Measurements from ENCODE around the gene TRIM13.

Gene TRIM13

GRCh38 chr13:49996161-49996915 lies 504 bp upstream of the TRIM13 start:
- CTCF ChIA-PET = interaction anchor here (0.8 to 5.1 kb wide), 24 partner anchors 10 to 919 kb away, joined by 3 to 36 read pairs (median 8); partner anchors contain the start of genes KCNRG, KPNA3 and SPRYD7
- POLR2A ChIA-PET = interaction anchor here (1.1 to 1.2 kb wide), 3 partner anchors 15 to 916 kb away, joined by 4 to 6 read pairs (median 4); no protein-coding TSS in a partner anchor
- DNase-seq (ENCODE audit: extremely low spot score) = peak; percentile 92
- TF ChIP-seq CTCF (IDR thresholded peaks at IDR 0.05; ENCODE audit: control extremely low read depth, extremely low read depth, low read depth, missing control alignments) = no peak

DNA sequence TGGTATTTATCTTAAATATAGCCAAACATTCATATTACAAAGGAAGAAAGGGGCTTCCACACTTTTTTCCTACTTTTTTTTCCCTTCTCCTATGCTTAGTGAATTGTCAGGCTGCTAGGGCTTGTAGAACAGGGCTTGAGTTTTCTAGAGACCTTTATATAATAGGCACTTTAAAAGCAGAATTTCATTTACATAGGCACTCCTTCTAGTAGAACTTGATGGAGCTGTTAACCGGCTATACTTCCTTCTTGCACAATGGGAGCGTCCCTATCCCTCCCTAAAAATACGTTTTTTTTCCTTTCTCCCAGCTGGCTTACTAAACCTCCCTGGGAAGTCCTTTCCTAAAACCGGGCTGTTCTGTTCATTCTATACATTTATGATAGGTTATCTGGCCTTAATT lies 1.1 kb downstream of the TRIM13 start:
- CTCF ChIA-PET = interaction anchor here (0.7 to 5.1 kb wide), 38 partner anchors 8 to 917 kb away, joined by 3 to 36 read pairs (median 5); partner anchors contain the start of genes KCNRG, RNASEH2B and SPRYD7
- POLR2A ChIA-PET = interaction anchor here (0.6 to 1.2 kb wide), 5 partner anchors 9 to 1455 kb away, joined by 3 to 6 read pairs (median 4); partner anchors contain the start of gene INTS6
- no peak for DNase-seq (ENCODE audit: extremely low spot score)
- TF ChIP-seq CTCF (IDR thresholded peaks at IDR 0.05; ENCODE audit: control extremely low read depth, extremely low read depth, low read depth, missing control alignments) = no peak

GRCh38 chr13:49998714-49999624 lies 2.1 kb downstream of the TRIM13 start:
- CTCF ChIA-PET = interaction anchor here (0.8 to 5.1 kb wide), 11 partner anchors 7 to 913 kb away, joined by 3 to 36 read pairs (median 6); partner anchors contain the start of gene RNASEH2B
- DNase-seq (ENCODE audit: extremely low spot score) = no peak
- no peak for TF ChIP-seq CTCF (IDR thresholded peaks at IDR 0.05; ENCODE audit: control extremely low read depth, extremely low read depth, low read depth, missing control alignments)
- POLR2A ChIA-PET = interaction anchor here (0.6 kb wide), 1 partner anchor 8 kb away, joined by 6 read pairs; no protein-coding TSS in a partner anchor

GRCh38 chr13:50001287-50001686 lies 4.4 kb downstream of the TRIM13 start:
- ChIA-PET POLR2A (no interaction called here), CTCF (interaction anchor here (1.2 to 5.1 kb wide), 3 partner anchors 9 to 71 kb away, joined by 3 to 36 read pairs (median 3); no protein-coding TSS in a partner anchor)
- DNase-seq (ENCODE audit: extremely low spot score) = no peak
- no peak for TF ChIP-seq CTCF (IDR thresholded peaks at IDR 0.05; ENCODE audit: control extremely low read depth, extremely low read depth, low read depth, missing control alignments)

DNA sequence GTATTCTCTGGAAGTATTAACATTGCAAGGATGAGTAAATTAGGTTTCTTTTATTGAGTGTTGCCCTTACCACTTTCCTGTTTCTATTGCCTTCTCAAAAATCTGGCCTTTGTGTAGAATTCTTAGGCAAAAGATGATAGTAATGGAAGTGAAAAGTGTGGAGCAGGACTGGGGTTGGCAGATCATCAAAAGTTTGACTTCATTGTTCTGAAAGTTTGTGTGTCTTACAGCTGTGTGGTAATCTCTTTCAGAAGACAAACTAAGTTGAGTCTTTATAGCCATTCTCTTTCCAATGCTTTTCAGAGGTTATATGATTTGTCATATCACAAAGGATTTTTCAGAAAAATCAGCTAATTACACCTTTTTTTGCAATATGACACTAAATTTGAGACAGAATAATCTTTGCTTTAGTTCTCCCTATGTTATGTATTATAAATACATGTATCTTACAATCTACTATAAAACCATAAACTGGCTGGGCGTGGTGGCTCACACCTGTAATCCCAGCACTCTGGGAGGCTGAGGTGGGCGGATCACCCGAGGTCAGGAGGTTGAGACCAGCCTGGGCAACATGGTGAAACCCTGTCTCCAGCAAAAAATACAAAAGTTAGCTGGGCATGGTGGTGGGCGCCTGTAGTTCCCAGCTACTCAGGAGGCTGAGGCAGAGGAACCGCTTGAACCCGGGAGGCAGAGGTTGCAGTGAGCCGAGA lies 9.7 kb downstream of the TRIM13 start:
- POLR2A ChIA-PET = interaction anchor here (0.7 kb wide), 1 partner anchor 8 kb away, joined by 6 read pairs; no protein-coding TSS in a partner anchor
- CTCF ChIA-PET = interaction anchor here (1.3 to 2.5 kb wide), 2 partner anchors 9 to 12 kb away, joined by 3 to 14 read pairs; partner anchors contain the start of gene TRIM13
- TF ChIP-seq CTCF (IDR thresholded peaks at IDR 0.05; ENCODE audit: control extremely low read depth, extremely low read depth, low read depth, missing control alignments) = no peak
- no peak for DNase-seq (ENCODE audit: extremely low spot score)
